Left lung (tissue), 10 donors: ENCODE data around the gene SLX4IP. TPM values are rescaled to one million over a fixed set of nuclear protein-coding genes. Genes with fewer than 3 reads are reported as not detected.
"Not testable (repeated sequence)": the region's sequence is repeated elsewhere in the genome, so short reads cannot be mapped to it uniquely, and the experiment has no call there.

Experiments
- ATAC-seq: fragments of 200-7000 bp; cut with Tn5 transposase; one replicate; pipeline ENCODE4 v1.9.1; 2020; ENCODE audit warnings: moderate library complexity
- DNase-seq, 4 donors: peaks; one replicate each; pipeline ENCODE4 v3.0.0-alpha.2; 2013 to 2020
- H3K27ac ChIP-seq, 2 donors: fragments of 200-600 bp; sonication (generic) in 1 of 2; one replicate each; pipeline versions ENCODE4 v1.5.0 to v1.8.0; 2020 to 2021
- H3K27me3 ChIP-seq, 2 donors: fragments of 200-600 bp; sonication (generic) in 1 of 2; one replicate each; pipeline versions ENCODE4 v1.5.0 to v1.8.0; 2020 to 2021
- H3K36me3 ChIP-seq, 2 donors: fragments of 200-600 bp; sonication (generic) in 1 of 2; one replicate each; pipeline versions ENCODE4 v1.5.0 to v1.8.0; 2020 to 2021
- H3K4me1 ChIP-seq, 2 donors: fragments of 200-600 bp; one replicate each; pipeline ENCODE4 v1.8.0; 2021
- H3K4me3 ChIP-seq, 2 donors: fragments of 200-600 bp; sonication (generic) in 1 of 2; one replicate each; pipeline versions ENCODE4 v1.5.0 to v1.8.0; 2020 to 2021; ENCODE audit warnings: mild to moderate bottlenecking in 1 of 2
- H3K9me3 ChIP-seq, 2 donors: fragments of 200-600 bp; sonication (generic) in 1 of 2; one replicate each; pipeline versions ENCODE4 v1.5.0 to v1.8.0; 2020 to 2021
- CTCF ChIP-seq, 2 donors: fragments of 200-600 bp; sonication (generic) in 1 of 2; IDR thresholded peaks; one replicate each; pipeline versions ENCODE4 v1.5.0 to v1.8.0; 2021; ENCODE audit warnings: antibody characterized with exemption in 2 of 2
- intact Hi-C, 2 donors: fragments of 100-400 bp; cut with DNase I; formaldehyde crosslinking; loops; one replicate each; pipeline versions ENCODE4 v1.11.2 to v1.14.2; 2022
- polyA plus RNA-seq, 6 donors: library from polyadenylated mRNA; unstranded; fragments of 120-200 nt; gene quantifications; one replicate each; pipeline ENCODE4 v1.2.1, GENCODE V29; 2013; ENCODE audit not compliant: insufficient read length in 6 of 6
- total RNA-seq, 2 donors: library from RNA; stranded (reverse); fragmentation: NEBNext Ultra II Directional; extraction: Animal tissue kit (Norgen Biotek cat#: 25700); gene quantifications; one replicate each; pipeline ENCODE4 v1.2.1, GENCODE V29; 2021
- donor health status: DM: no; HTN: yes; CAD: no.
- donor health status: DM: no; HTN: no; CAD: no.

The SLX4IP gene
- total and polyA plus RNA-seq, 8 donors: 6.0 to 12.3 (median 10.3) TPM

DNA sequence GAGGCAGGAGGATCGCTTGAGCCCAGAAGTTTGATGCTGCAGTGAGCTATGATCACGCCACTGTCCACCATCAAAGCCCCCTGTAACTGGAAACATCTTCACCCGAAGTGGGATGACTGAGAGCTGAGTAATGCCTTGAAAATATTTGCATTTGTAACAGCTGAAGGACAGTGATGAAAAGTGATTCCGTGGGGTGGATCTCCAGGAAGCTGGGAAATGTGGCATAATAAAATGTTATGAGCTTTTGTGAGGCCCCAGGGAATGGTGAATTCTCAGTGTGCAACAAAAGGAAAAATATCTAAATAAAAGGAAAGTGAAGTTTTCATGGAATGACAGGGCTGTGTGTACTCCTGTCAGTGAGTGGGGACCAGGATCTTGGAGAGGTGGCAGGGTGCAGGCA, 146.7 kb downstream of the SLX4IP start:
- Histone ChIP-seq H3K36me3 (no peaks in the 10 kb centered on the region), H3K4me3 (no peak overlapping the region), H3K27me3 (no peaks in the 10 kb centered on the region), H3K27ac (no peak overlapping the region), H3K4me1 (no peaks in the 10 kb centered on the region), H3K9me3 (no peaks in the 10 kb centered on the region)
- TF ChIP-seq CTCF (IDR thresholded peaks at IDR 0.05): no peak
- intact Hi-C loops: no loop called here
- DNase-seq (no peak), ATAC-seq (no peak)

DNA sequence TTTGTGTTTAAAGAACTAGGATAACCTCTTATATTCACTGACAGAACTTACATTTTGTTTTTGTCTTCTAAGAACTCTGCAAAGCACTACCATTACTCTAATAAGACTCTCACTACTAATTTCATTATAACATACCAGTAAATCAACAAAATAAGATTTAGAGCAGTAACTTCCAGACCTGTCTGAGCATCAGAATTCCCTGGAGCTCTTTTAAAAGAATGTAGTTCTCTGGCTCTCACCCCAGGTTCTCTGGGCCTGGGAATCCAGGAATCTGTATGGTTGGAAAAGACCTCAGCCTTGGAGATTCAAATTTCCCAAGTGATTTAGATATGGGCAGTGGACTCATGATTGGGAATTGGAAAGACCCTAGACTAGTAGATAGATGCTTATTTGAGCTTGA, 149.3 kb downstream of the SLX4IP start:
- Histone ChIP-seq H3K9me3 (no peaks in the 10 kb centered on the region), H3K36me3 (no peaks in the 10 kb centered on the region), H3K4me3 (no peak overlapping the region), H3K27me3 (no peaks in the 10 kb centered on the region), H3K4me1 (no peaks in the 10 kb centered on the region), H3K27ac (no peak overlapping the region)
- ATAC-seq (no peak), DNase-seq (no peak)
- intact Hi-C loops: no loop called here
- TF ChIP-seq CTCF (IDR thresholded peaks at IDR 0.05): no peak

DNA sequence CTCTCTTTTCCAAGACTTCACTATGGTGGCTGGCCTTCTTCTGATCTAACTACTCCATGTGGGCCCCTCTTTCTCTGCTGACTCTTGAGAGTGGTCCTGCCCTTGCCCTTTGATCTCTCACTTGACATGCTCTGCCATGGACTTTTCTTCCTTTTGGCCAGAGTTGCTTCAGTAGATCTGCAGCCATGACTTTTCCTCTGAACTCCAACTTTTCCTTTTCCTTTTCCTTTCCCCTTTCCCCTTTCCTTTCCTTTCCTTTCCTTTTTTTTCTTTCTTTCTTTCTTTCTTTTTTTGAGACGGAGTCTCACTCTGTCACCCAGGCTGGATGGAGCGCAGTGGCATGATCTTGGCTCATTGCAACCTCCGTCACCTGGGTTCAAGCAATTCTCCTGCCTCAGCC, 150.2 kb downstream of the SLX4IP start:
- H3K4me1 ChIP-seq: no peaks in the 10 kb centered on the region
- no peak for TF ChIP-seq CTCF (IDR thresholded peaks at IDR 0.05)
- H3K27me3 ChIP-seq: no peaks in the 10 kb centered on the region
- intact Hi-C loops: no loop called here
- no peak for ATAC-seq
- no peaks in the 10 kb centered on the region for H3K9me3 ChIP-seq
- no peak overlapping the region for H3K4me3 ChIP-seq
- no peak overlapping the region for H3K27ac ChIP-seq
- no peak for DNase-seq
- no peaks in the 10 kb centered on the region for H3K36me3 ChIP-seq

GRCh38 chr20:10586296-10586695, 151.2 kb downstream of the SLX4IP start:
- Histone ChIP-seq H3K27ac (no peak overlapping the region), H3K4me1 (no peaks in the 10 kb centered on the region), H3K36me3 (no peaks in the 10 kb centered on the region), H3K9me3 (no peaks in the 10 kb centered on the region), H3K27me3 (no peaks in the 10 kb centered on the region), H3K4me3 (no peak overlapping the region)
- ATAC-seq (no peak), DNase-seq (no peak)
- intact Hi-C loops: no loop called here
- TF ChIP-seq CTCF (IDR thresholded peaks at IDR 0.05): no peak

- H3K4me1 ChIP-seq, DNase-seq, H3K9me3 ChIP-seq, H3K27ac ChIP-seq, H3K4me3 ChIP-seq, intact Hi-C loops, H3K36me3 ChIP-seq, H3K27me3 ChIP-seq: not testable (repeated sequence)
- peak; percentile 58 for ATAC-seq
Measured at GRCh38 chr20:10590446-10590845, 155.3 kb downstream of the SLX4IP start.

GRCh38 chr20:10590950-10591671, 156.0 kb downstream of the SLX4IP start:
- Histone ChIP-seq H3K27ac (peak overlapping the region in 1 of 2 donors; percentile 22), H3K36me3 (no peaks in the 10 kb centered on the region), H3K9me3 (no peaks in the 10 kb centered on the region), H3K27me3 (no peaks in the 10 kb centered on the region), H3K4me3 (no peak overlapping the region), H3K4me1 (no peaks in the 10 kb centered on the region)
- ATAC-seq (peak; percentile 23), DNase-seq (no peak)
- intact Hi-C loops: no loop called here
- TF ChIP-seq CTCF (IDR thresholded peaks at IDR 0.05): no peak
